Mononuclear cell (primary cell): ENCODE measurements around the gene GCH1. TPM values are rescaled to one million over a fixed set of nuclear protein-coding genes. Genes with fewer than 3 reads are reported as not detected.
"Not testable (repeated sequence)": the region's sequence is repeated elsewhere in the genome, so short reads cannot be mapped to it uniquely, and the experiment has no call there.

Experiments used
- H3K27me3 ChIP-seq: 2 replicates; pipeline ENCODE4 v1.6.0; 2011; ENCODE audit warnings: low read length, control low read depth; ENCODE audit not compliant: insufficient read depth
- H3K4me1 ChIP-seq: 2 replicates; pipeline ENCODE4 v1.5.1; 2011; ENCODE audit warnings: mild to moderate bottlenecking, low read length, control low read depth; ENCODE audit not compliant: insufficient read depth
- H3K4me3 ChIP-seq: 2 replicates; pipeline ENCODE4 v1.5.1; 2011; ENCODE audit warnings: mild to moderate bottlenecking, low read length, moderate library complexity
- H3K9me3 ChIP-seq: 2 replicates; pipeline ENCODE4 v1.5.1; 2011; ENCODE audit warnings: low read depth, mild to moderate bottlenecking, control low read depth, low read length
- total RNA-seq: library from RNA; depleted of rRNA; stranded (reverse); fragments of >200 nt; gene quantifications from one replicate; pipeline ENCODE4 v1.2.3, GENCODE V29; 2012

The GCH1 gene
- total RNA-seq, 1 donor = 43.8 TPM

DNA sequence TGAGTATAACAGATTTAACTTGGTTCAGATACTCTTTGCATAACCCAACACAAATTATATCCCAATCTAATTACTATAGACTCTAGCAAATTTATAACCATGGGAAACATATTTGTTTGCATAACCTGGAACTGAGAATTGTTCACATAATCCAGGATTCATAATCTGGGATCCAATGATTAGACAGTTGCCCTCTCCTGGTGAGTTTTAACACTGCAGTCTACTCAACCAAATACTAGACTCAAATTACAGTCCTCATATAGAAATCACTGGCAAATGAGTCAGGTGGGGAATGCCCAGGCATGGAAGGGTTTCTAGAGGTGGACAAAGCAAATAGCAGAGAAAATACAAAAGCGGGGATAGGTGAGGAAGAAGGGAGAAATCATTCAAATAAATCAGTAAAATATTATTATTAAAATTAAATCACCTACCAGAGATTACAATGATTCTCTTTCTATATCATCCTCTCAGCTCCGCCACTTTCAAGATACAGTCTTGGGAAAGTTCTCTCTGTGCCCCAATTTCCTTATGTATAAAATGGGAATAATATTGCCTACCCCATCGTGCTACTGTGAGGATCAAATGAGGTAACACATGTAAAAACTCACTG is 9.4 kb downstream of the GCH1 start:
- Histone ChIP-seq H3K9me3 (no peaks in the 10 kb centered on the region), H3K4me3 (no peak overlapping the region), H3K27me3 (no peaks in the 10 kb centered on the region), H3K4me1 (peaks cover 34% of the 10 kb centered on the region)

DNA sequence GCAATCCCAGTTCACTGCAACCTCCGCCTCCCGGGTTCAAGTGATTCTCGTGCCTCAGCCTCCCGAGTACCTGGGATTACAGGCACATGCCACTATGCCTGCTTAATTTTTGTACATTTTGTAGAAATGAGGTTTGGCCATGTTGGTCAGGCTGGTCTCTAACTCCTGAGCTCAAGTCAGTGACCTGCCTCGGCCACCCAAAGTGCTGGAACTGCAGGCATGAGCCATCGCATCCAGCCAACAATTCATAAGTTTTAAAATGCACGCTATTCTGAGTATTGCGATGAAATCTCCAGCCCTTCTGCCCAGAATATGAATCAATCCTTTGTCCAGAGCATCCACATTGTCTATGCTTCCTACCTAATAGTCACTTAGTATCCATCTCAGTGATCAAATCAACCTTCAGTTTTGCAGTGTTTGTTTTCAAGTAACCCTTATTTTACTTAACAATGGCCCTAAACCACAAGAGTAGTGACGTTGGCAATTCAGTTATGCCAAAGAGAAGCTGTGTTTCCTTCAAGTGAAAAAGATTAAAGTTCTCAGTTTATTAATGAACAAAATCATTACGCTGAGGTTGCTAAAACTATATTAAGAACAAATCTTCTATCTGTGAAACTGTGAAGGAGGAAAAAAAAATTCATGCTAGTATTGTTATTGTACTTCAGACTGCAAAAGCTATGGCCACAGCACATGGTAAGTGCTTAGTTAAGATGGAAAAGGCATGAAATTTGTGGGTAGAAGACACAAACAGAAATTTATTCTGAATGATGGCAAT is 11.0 kb downstream of the GCH1 start:
- Histone ChIP-seq H3K9me3 (no peaks in the 10 kb centered on the region), H3K27me3 (no peaks in the 10 kb centered on the region), H3K4me3 (no peak overlapping the region)

DNA sequence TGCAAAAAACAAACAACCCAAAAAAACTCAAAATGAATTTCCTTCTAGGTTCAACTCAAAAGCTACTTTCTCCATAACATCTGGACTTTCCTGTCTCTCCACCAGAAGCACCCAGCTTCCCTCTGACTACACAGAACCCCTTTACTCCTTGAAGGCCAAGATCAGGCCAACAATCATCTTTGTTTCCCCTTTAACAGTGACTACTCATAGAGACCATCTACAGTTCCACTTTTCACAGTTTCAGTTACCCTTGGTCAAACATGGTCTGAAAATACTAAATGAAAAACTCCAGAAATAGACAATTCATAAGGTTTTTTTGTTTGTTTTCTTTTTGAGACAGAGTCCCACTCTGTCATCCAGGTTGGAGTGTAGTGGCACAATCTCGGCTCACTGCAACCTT is 11.8 kb downstream of the GCH1 start:
- Histone ChIP-seq H3K27me3 (no peaks in the 10 kb centered on the region), H3K4me1 (peaks cover 36% of the 10 kb centered on the region)

More for the DNA sequence above, 11.0 kb downstream of the GCH1 start:
- peaks cover 36% of the 10 kb centered on the region for H3K4me1 ChIP-seq

DNA sequence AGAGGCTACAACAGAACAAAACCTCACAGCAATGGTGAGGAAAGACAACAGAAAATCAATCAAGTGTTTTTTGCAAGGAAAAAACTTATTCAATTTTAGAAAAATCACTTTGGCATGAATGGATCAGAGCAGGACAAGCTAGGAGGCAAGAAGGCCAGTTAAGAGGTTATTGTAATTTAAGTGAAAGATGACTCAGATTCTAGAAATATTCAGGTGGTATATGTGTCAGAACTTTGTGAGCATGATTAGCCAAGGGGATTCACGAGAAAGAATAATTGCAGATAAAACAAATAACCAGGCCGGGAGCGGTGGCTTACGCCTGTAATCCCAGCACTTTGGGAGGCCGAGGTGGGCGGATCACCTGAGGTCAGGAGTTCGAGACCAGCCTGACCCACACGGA is 12.7 kb downstream of the GCH1 start:
- Histone ChIP-seq H3K9me3 (no peaks in the 10 kb centered on the region), H3K27me3 (no peaks in the 10 kb centered on the region), H3K4me3 (no peak overlapping the region), H3K4me1 (peaks cover 33% of the 10 kb centered on the region)

More for the DNA sequence above, 11.8 kb downstream of the GCH1 start:
- no peak overlapping the region for H3K4me3 ChIP-seq
- no peaks in the 10 kb centered on the region for H3K9me3 ChIP-seq

GRCh38 chr14:54882521-54882920 is 20.1 kb downstream of the GCH1 start:
- Histone ChIP-seq H3K4me1 (peaks cover 26% of the 10 kb centered on the region), H3K9me3 (no peaks in the 10 kb centered on the region), H3K4me3 (no peak overlapping the region), H3K27me3 (no peaks in the 10 kb centered on the region)

GRCh38 chr14:54881761-54882401 is 20.7 kb downstream of the GCH1 start:
- no peaks in the 10 kb centered on the region for H3K9me3 ChIP-seq
- no peaks in the 10 kb centered on the region for H3K27me3 ChIP-seq
- H3K4me1 ChIP-seq = peaks cover 26% of the 10 kb centered on the region
- H3K4me3 ChIP-seq = peak overlapping the region; percentile 39

- H3K4me3 ChIP-seq = peak overlapping the region; percentile 39
- H3K4me1 ChIP-seq = peaks cover 22% of the 10 kb centered on the region
- H3K27me3 ChIP-seq = no peaks in the 10 kb centered on the region
- H3K9me3 ChIP-seq = no peaks in the 10 kb centered on the region
Observed at GRCh38 chr14:54881235-54881760, 21.3 kb downstream of the GCH1 start.

DNA sequence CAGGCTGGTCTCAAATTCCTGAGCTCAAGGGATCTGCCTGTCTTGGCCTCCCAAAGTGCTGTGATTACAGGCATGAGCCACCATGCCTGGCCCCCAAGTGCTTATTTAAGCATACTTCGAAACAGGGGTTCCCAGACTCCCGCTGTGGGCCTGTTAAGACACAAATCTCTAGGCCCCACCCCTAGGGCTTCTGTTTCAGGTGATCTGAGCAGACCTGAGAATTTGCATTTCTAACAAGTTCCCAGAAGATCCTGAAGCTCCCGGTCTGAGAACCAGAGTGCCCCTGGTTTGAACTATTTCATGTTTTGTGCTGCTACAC is 25.0 kb downstream of the GCH1 start:
- H3K27me3 ChIP-seq = no peaks in the 10 kb centered on the region
- H3K4me1 ChIP-seq = peaks cover 19% of the 10 kb centered on the region
- H3K4me3 ChIP-seq = no peak overlapping the region
- H3K9me3 ChIP-seq = no peaks in the 10 kb centered on the region

DNA sequence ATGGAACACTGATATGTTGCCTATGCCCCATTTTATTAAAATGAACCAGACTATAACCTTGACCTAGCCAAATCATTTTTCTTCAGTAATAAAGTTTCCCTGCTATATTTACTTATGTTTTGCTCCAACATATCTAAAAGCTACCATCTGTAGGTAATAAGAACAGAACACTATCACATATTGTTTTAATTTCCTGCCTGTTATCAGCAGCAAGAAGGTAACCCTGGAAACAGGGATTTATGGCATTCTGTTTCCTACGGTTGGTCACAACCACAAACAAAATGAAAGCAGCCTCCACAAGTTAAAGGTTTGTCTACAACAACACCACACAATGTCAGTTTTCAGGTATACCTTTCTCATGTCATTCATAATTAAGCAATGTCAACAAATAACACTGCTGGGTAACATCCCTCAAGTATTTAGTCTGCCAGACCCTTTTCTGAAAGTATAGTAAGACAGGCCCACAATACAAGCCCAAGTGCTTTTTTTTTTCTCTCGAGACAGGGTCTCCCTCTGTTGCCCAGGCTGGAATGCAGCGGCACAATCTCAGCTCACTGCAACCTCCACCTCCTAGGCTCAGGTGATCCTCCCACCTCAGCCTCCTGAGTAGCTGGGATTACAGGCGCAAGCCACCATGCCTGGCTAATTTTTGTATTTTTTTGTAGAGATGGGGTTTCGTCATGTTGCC is 25.5 kb downstream of the GCH1 start:
- Histone ChIP-seq H3K9me3 (no peaks in the 10 kb centered on the region), H3K4me3 (no peak overlapping the region), H3K4me1 (peaks cover 15% of the 10 kb centered on the region), H3K27me3 (no peaks in the 10 kb centered on the region)

- H3K27me3 ChIP-seq, H3K9me3 ChIP-seq: not testable (repeated sequence)
Observed at GRCh38 chr14:54875648-54876047, 27.0 kb downstream of the GCH1 start.

DNA sequence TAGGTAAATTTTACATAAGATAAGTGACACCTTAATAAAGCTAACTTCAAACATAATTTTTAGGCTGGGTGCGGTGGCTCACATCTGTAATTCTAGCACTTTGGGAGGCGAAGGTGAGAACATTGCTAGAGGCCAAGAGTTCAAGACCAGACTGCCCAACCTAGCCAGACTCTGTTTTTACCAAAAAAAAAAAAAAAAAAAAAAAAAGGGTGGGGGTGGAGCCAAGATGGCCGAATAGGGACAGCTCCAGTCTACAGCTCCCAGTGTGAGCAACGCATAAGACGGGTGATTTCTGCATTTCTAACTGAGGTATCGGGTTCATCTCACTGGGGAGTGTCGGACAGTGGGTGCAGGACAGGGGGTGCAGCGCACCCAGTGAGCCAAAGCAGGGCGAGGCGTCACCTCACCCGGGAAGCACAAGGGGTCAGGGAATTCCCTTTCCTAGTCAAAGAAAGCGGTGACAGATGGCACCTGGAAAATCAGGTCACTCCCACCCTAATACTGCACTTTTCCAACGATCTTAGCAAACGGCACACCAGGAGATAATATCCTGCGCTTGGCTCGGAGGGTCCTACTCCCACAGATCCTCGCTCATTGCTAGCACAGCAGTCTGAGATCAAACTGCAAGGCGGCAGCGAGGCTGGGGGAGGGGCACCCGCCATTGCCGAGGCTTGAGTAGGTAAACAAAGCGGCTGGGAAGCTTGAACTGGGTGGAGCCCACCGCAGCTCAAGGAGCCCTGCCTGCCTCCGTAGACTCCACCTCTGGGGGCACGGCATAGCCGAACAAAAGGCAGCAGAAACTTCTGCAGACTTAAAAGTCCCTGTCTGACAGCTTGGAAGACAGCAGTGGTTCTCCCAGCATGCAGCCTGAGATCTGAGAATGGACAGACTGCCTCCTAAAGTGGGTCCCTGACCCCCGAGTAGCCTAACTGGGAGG is 32.2 kb downstream of the GCH1 start:
- H3K9me3 ChIP-seq, H3K27me3 ChIP-seq, H3K4me3 ChIP-seq, H3K4me1 ChIP-seq: not testable (repeated sequence)

More at GRCh38 chr14:54875648-54876047, 27.0 kb downstream of the GCH1 start:
- H3K4me3 ChIP-seq, H3K4me1 ChIP-seq: not testable (repeated sequence)

DNA sequence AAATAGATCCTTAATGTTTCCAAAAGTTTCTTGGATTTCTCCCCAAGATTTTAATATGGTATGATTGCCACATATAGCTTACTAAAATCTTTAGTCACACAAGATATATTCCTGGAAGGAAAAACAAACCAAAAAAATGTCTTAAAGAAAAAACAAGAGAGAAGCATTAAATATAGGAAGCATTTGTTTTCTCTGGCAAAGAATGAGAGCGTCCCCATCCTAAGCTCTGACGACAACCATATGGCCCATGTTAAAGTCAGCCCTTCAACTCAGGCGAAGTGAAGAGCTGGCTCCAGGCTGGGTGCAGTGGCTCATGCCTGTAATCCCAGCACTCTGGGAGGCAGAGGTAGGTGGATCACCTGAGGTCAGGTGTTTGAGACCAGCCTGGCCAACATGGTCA is 35.6 kb downstream of the GCH1 start:
- Histone ChIP-seq H3K9me3 (no peaks in the 10 kb centered on the region), H3K4me1 (no peaks in the 10 kb centered on the region), H3K4me3 (no peak overlapping the region), H3K27me3 (no peaks in the 10 kb centered on the region)

GRCh38 chr14:54866588-54866987 is 36.0 kb downstream of the GCH1 start:
- Histone ChIP-seq H3K4me1 (no peaks in the 10 kb centered on the region), H3K4me3 (no peak overlapping the region), H3K9me3 (no peaks in the 10 kb centered on the region), H3K27me3 (no peaks in the 10 kb centered on the region)

GRCh38 chr14:54864526-54864925 is 38.1 kb downstream of the GCH1 start:
- no peaks in the 10 kb centered on the region for H3K27me3 ChIP-seq
- H3K9me3 ChIP-seq = no peaks in the 10 kb centered on the region
- H3K4me3 ChIP-seq = no peak overlapping the region
- peaks cover 8% of the 10 kb centered on the region for H3K4me1 ChIP-seq
